OCI-M1 (cell line): ENCODE data around the gene WFDC1.

Experiments
- DNase-seq: peaks from one replicate; lab custom pipeline; 2025; lab: John Stamatoyannopoulos, UW

WFDC1 gene

GRCh38 chr16:84378099-84378498 is 83.4 kb downstream of the WFDC1 start:
- DNase-seq = no peak

GRCh38 chr16:84378567-84378966 is 83.9 kb downstream of the WFDC1 start:
- no peak for DNase-seq

GRCh38 chr16:84379008-84379708 is 84.5 kb downstream of the WFDC1 start:
- no peak for DNase-seq
